GM18526 (cell line): Measurements from ENCODE around the gene GRIP1.

Source experiments
- POLR2A ChIP-seq: IDR thresholded peaks from 3 replicates; pipeline ENCODE4 v1.6.1; 2011; ENCODE audit not compliant: insufficient read length; ENCODE audit errors: extremely low read depth

Gene GRIP1

DNA sequence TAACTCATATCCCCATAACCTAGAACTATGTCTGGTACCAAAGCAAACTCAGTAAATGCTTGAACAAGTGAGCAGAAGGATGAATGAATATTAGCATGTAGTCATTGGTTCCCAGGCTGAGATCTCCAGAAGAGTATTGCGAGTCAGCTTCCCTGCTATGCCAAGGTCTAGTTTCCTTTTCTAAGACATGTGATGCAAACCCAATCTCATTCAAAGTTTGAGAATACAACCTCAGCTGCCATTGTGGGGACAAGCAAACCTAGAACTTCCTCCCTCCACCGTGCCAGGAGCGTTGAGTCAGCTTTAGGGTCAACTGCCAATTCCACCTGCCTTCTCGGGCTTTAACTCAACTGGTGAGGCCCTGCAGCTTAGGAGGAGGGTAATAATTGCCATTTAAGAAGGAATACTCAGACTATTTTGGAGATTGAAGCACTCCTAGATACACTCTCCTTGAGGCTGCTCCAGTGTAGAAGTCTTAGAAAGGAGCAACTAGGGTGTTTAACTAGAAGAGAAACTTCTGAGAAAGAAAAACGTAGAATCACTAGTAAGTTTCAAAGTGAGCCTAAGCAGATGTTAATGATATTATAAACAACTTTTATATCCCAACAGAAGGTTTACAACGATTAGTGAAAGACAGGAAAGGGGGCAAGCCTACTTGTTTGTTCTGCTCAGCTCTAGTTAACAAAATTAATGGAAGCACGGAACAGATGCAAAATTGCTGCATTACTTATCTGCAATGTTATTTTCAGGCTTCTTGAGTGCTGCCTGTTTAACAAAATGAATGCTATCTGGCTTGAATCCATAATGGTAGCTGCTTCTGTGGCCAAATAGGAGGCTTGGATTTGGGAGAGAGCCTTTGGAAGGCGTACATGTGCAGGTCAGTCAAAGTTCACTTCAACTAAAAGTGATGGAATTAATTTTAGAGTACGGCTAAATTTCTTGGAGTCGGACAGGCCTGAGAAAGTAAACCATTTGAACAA is 279.7 kb downstream of the GRIP1 start:
- TF ChIP-seq POLR2A = no peak

DNA sequence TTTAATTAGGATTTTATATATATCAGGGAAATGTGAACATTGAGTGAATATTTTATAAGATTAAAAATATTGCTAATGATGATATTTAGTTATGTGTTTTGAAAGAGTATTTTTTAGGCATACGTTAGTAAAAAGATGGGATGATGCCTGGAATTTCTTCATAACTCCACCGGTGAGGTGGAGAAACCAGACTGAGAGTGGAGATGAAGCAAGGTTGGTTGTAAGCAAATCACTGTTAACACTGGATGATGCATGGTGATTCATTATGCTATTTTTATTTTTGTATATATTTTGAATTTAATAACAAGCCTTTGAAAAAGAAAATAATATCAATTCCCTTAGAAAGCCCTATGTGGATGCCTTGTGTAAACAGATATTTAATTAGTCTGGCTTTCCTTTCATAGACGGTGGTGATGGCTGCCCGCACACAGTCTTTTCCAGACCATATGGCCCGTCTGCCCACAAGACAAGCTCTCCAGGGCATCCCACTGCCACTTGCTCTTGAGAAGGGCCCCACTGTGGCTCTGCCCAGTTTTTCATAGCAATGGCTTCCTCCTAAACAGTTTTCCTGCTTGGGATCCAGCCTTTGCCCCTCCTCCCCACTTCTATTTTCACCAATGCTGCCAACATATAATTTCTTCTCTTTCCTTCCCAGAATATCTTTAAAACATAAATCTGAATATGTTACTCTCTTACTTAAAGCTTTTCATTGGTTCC is 281.1 kb downstream of the GRIP1 start:
- TF ChIP-seq POLR2A = no peak

DNA sequence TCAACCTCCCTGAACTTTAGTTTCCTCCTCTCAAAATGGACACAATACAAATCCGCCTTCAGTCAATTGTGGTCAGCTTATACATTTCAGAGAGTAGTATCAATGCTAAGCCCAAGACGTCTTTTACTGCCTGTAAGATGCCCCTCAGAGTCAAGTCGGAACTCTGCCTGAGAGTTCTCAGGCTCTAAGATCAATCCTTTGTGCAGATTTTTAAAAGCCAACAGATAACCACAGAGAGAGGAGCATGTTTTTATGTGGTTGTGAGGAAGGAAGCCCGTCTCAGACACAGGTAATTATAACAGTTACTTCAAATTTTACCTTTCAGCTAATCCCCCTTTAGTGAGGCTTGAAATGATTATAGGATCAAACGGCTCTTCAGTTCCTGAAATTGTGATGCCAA is 285.0 kb downstream of the GRIP1 start:
- TF ChIP-seq POLR2A = no peak

DNA sequence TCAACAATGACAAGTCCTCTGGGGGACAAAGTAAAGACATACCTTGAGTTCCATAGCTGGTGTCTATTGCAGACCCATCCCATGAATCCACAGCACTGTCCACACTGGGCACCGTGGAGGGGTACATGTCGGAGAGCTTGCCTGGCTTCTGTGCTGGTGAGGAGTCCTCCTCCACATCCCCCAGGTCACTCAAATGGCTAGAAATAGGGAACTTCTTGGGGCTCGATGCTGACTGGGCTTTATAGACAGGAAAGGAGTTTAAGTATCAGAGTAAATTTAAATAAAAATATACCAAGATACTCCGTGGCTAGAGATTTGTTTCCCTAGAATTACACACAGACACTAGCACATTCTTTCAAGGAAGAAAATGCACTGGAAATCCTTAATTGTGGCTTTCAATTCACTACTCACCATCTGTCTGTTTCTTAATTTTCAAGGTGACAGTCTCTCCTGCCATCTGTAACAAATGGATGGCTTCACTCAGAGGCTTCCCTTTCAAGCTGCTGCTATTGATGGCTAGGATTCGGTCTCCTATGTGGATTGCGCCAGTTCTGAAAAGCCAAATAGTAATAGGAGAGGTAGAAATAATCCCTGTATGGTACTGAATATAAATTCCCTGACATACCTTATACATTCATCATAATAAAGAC is 286.5 kb downstream of the GRIP1 start:
- TF ChIP-seq POLR2A = no peak

DNA sequence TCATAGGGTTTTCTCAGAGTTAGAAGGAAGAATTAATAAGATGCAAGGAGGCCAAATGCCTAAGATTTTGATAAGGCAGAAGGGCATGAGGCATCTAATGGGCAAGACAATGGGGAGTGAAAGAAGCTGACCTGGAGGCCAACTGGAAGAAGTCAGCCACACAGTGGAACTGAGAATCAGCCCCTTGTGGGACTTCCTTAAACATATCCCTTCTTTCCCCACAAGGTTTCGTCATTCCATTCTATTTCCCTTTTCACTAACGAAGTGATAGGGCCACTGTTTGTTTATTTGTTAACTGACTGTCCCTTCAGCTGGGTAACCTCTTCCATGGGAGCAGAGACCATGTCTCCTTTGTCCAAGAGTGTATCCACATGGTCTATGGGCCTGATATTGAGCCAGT is 290.4 kb downstream of the GRIP1 start:
- no peak for TF ChIP-seq POLR2A

DNA sequence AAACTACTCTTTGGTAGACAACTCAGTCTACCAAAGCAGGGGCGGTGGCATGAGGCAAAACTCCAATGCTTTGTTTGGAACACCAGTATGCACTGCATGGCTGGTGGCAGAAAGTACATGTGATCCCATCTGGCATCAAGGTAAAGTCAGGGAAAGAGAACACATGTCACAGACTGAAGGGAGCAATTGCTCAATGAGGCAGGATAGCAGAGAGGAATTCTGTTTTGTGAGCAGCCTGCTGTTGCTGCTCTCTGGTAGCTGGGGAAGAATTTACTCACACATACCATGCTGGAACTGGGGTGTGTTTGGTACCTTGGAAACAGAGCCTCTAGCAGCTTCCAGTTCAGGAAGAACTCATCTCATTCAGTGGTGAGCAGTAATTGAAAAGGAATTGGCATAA is 291.8 kb downstream of the GRIP1 start:
- TF ChIP-seq POLR2A = no peak

DNA sequence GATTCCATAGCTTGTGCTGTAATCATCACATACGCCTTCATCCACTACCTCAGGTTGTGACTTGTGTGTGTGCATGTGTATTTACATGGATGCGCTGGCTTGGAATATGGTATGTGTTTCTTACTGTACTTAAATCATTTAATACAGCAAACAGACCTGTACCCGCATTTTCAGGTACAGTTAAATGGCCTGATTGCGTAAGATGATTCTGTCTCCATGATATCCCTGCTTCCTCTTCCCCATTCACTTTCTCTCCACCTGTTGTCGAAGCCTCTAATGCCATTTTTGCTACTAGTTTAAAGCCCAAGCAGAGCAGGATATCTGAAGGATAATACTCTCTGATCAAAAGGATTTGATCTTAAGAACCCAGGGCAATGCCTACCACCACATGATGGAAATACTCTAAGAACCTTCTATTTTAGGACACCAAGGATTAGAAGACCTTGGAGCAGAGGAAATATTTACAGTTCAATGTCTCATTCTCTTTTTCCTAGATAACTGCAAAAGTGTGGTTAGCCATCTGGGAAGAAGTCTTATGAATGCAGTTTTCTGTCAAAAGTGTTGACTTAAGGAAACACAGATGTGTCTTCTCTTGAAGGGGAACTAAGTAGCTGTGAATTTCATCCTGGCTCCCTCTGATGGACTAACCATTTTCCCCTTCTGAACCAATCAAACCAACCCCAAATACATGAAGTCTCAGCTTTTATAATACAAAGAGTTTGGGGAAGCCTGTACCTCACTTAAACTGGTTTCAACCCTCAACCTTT is 297.9 kb downstream of the GRIP1 start:
- TF ChIP-seq POLR2A = no peak

DNA sequence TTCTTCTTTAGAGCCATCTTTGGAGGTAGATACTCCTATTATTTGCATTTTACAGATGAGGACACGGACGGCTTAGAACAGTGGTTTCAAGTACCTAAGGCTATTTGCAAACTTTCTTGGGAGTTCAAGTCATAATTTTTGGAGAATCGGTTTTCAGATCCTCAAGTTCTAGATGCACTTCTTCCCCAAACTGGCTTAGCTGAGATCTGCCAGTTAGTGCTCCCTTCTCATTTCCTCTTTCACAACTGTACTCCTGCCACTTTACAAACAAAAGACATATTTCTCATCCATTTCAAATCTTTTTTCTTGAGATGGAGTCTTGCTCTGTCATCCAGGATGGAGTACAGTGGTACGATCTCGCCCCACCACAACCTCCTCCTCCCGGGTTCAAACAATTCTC is 299.3 kb downstream of the GRIP1 start:
- TF ChIP-seq POLR2A = no peak

DNA sequence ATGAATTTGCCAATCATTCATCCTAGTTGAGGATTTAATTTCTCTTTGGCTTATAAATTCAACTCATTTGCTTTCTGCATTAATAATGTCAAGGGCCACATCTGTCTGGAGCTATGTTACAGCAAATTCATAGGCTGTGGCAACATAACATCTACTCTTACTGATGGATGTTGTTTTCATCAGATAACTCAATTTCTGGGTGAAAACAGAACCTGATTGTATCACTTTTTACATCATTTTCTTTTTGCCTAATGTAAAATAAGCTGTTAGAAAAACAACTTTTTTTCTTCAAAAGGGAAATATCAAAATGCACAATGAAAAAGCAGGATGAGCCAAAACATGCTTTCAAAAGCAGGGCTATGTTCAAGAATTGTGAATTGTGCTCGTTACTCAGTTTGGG is 303.3 kb downstream of the GRIP1 start:
- no peak for TF ChIP-seq POLR2A

DNA sequence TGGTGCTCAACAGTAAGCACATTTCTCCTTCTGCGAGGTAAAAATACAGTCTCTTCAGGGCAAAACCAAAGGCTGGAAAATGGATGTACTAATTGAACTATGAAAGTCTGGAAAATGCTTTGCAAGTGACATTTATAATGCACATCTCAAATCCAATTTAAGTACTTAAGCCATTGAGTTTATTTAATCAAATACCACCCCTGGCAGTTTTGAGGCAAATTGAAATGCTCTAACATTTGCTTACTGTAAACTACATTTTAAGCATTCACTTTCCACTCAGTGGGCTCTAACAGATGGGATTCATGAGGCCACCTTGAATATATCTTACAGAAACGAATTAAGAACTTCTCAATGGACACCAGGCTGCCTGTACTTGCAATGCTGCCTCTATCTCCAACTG is 306.9 kb downstream of the GRIP1 start:
- no peak for TF ChIP-seq POLR2A

DNA sequence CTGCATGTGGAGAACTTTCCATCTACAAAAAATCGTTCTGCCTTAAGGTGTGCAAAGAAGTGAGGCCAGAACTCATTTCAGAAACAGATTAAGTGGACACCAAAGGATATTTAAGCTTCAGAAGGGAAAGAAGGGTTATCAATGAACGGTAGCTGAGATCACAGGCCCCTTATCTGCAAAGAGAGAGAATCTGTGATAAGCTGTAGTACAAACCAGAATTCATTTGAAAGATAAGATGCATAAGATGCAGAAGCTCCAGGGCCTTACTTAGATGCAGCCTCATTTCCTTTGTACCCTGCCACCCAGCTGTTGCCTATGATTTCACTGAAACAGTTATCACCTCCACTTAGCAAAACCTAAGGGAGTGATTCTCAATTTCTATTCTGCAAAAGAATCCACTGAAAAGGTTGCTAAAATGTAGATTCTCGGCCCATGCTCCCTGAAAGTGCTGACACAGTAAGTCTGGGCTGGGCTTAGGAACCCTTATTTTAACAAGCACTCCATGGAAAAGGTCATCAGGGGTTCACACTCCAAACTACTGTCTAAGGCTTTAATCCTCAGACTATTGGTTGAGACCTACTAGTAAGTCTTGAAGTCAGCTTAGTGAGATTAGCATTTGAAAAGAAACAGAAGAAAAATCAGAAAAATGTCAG is 311.7 kb downstream of the GRIP1 start:
- no peak for TF ChIP-seq POLR2A

DNA sequence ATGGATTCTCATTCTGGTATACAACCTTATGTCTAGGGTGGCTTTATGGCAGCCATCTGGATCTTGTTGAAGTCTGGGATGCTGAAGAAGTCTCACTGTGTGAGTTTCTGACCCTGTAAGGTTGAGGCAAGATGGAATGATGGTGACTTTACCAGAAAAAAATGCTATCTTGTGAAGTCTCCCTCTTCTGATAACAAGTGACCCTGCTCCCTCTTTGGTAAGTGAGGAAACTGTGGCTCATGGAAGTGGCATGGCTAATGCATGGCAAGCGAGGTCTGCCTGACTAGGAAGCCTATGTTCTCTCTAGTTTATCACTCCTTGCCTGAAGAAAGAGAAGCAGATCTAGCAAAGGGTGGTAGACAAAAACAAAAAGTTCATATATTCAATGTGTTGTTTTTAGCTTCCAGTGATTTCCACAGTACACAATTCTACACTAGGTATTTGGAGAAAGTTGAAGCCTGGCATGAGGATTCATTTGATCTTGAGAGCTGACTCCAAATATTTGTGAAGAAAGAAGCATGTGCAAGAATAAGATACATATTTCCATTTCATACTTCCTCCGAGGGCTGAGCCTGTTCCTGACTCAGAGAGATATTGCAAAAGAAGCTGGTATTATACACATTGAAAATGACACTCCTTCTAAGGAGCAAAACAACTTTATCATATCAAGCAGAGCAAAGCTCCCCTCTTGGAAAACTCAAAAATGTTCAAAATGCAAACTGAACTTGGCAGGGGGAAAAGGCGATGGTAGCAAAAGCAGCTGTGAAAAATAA is 313.0 kb downstream of the GRIP1 start:
- no peak for TF ChIP-seq POLR2A

DNA sequence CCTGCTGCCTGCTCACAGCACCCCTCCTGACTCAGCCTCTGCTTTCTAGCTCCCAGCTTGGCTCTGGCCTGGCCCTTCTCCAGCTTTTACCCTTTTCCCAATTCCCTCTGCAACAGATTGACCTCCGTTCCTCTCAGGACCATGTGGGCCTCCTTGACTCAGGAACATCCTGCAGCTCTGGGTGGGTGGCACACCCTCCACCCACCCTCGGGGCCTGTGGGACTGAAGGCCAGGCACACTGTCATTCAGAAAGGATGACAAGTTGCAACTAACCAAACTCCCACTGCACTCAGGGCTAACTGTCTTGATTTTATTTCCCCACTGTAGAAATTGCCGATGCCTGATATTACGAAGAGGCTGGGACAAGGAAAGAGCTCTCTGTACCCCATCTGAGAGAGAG is 317.2 kb downstream of the GRIP1 start:
- no peak for TF ChIP-seq POLR2A

DNA sequence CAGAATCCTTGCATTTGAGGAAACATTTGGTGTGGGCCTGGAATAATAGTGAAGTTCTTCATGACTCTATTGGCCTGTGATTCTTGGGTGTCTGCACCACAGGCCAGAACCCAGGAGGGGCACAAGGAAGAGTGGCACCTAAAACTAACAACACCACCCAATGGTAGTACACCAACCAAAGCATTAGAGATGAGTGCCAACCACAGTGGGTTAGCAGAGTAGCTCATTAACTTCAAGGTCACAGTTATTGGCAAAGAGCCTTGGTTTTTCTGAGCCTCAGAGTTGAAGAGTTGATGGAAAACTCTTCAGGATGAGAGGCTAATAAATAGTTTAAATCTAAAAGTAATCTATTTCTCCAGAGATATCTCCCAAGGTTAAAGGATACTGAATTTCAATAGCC is 319.6 kb downstream of the GRIP1 start:
- no peak for TF ChIP-seq POLR2A
